Activated T-helper 1 cell treated with anti-CD3 and anti-CD28 coated beads, Interleukin-12 subunit alpha, Interleukin-12 subunit beta, Interleukin-2, Interleukin-4 antibody, amounts not matched to agents 30 ng/mL and 10 ng/mL and 1 ng/mL, durations not matched to agents 14 hours and 24 hours and 36 hours (primary cell): ENCODE data around the gene HIRIP3. TPM values are rescaled to one million over a fixed set of nuclear protein-coding genes. Genes with fewer than 3 reads are reported as not detected.

Source experiments
- DNase-seq: peaks from one replicate; pipeline ENCODE4 v3.0.0; 2021; ENCODE audit warnings: low spot score
- H3K27ac Mint-ChIP-seq: one replicate; pipeline ENCODE4 v1.8.0; 2021; ENCODE audit warnings: mild to moderate bottlenecking, mixed read lengths
- H3K27me3 Mint-ChIP-seq: one replicate; pipeline ENCODE4 v1.8.0; 2022; ENCODE audit warnings: mild to moderate bottlenecking, moderate library complexity, mixed read lengths; ENCODE audit not compliant: insufficient read depth
- H3K36me3 Mint-ChIP-seq: one replicate; pipeline ENCODE4 v1.8.0; 2021; ENCODE audit warnings: low read depth, mixed read lengths
- H3K4me1 Mint-ChIP-seq: one replicate; pipeline ENCODE4 v1.8.0; 2021; ENCODE audit warnings: low read depth, mixed read lengths
- H3K4me3 Mint-ChIP-seq: one replicate; pipeline ENCODE4 v1.8.0; 2021; ENCODE audit warnings: mild to moderate bottlenecking, moderate library complexity, mixed read lengths
- H3K9me3 Mint-ChIP-seq: one replicate; pipeline ENCODE4 v1.8.0; 2021; ENCODE audit warnings: mixed read lengths
- intact Hi-C: fragments of 100-400 bp; cut with micrococcal nuclease; formaldehyde crosslinking; loops from one replicate; pipeline ENCODE4 v1.15.1; 2024
- total RNA-seq: library from RNA; stranded (reverse); gene quantifications from 2 replicates; pipeline ENCODE4 v1.2.3, GENCODE V29; 2022

HIRIP3 gene
- total RNA-seq, 1 donor from 2014 or later, result 50.1 TPM

- H3K27me3 Mint-ChIP-seq, result no peaks in the 10 kb centered on the region
- DNase-seq, result no peak
- peaks cover 13% of the 10 kb centered on the region for H3K4me1 Mint-ChIP-seq
- no peaks in the 10 kb centered on the region for H3K9me3 Mint-ChIP-seq
- intact Hi-C loops, result loop anchor here (10.0 kb wide), 1 partner anchor 384 kb away; the partner anchor contains the start of genes MYL11 and TBC1D10B
- no peak overlapping the region for H3K27ac Mint-ChIP-seq
- peaks cover 46% of the 10 kb centered on the region for H3K36me3 Mint-ChIP-seq
- no peak overlapping the region for H3K4me3 Mint-ChIP-seq
These were observed 4.4 kb downstream of the HIRIP3 start for GRCh38 chr16:29990883-29991570.

DNA sequence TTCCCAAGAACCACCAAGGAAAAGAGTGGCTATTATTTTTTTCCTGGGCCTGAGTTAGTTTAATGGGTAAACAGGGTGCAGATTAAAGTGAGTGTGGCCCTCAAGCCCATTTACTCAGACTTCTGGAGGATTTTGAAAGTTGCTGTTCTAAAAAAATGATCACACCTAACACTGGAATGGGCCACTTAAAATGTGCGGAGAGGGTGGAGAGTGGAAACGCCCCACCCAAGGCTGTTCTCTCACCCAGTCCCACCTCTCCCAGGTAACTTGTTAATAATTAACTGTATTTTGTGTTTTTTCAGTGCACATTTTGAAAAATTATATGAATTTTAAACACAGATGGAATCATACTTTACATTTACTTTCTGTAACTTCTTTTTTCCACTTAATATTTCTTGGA lies 5.4 kb downstream of the HIRIP3 start:
- Mint-ChIP-seq H3K36me3 (peaks cover 50% of the 10 kb centered on the region), H3K4me3 (no peak overlapping the region), H3K27me3 (no peaks in the 10 kb centered on the region), H3K4me1 (peaks cover 13% of the 10 kb centered on the region), H3K9me3 (no peaks in the 10 kb centered on the region), H3K27ac (no peak overlapping the region)
- no peak for DNase-seq
- intact Hi-C loops, result loop anchor here (10.0 kb wide), 1 partner anchor 385 kb away; the partner anchor contains the start of genes MYL11 and TBC1D10B

DNA sequence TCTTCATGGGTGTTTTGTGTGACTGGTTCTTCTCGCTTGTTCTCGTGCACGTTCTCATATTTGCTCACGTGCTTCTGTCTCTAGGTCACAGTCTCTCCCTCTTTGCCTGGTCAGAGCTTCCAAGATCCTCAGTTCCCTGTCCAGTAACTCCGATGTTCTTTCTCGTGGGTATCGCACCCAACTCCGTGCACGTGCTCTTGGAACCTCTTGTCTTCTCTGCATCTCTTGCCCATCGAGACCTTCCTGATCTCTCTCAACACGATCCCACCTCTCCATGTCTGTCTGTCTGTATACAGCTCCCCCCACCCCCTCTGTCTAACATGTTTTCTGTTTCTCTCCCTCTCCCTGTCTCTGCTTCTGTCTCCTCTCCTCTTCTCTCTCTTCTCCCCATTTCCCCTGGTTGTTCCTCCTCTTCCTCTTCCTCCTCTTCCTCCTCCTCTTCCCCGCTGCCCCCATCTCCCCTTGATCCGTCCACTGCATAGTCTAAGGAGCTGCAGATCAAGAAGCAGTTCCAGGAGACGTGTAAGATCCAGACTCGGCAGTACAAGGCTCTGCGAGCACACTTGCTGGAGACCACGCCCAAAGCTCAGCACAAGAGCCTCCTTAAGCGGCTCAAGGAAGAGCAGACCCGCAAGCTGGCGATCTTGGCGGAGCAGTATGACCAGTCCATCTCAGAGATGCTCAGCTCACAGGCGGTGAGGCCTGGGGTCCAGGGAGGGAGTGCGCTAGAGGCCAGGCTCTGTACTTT lies 6.1 kb downstream of the HIRIP3 start:
- no peak for DNase-seq
- Mint-ChIP-seq H3K27me3 (no peaks in the 10 kb centered on the region), H3K4me1 (peaks cover 6% of the 10 kb centered on the region), H3K9me3 (no peaks in the 10 kb centered on the region), H3K4me3 (no peak overlapping the region), H3K27ac (no peak overlapping the region), H3K36me3 (peaks cover 50% of the 10 kb centered on the region)
- intact Hi-C loops, result no loop called here

DNA sequence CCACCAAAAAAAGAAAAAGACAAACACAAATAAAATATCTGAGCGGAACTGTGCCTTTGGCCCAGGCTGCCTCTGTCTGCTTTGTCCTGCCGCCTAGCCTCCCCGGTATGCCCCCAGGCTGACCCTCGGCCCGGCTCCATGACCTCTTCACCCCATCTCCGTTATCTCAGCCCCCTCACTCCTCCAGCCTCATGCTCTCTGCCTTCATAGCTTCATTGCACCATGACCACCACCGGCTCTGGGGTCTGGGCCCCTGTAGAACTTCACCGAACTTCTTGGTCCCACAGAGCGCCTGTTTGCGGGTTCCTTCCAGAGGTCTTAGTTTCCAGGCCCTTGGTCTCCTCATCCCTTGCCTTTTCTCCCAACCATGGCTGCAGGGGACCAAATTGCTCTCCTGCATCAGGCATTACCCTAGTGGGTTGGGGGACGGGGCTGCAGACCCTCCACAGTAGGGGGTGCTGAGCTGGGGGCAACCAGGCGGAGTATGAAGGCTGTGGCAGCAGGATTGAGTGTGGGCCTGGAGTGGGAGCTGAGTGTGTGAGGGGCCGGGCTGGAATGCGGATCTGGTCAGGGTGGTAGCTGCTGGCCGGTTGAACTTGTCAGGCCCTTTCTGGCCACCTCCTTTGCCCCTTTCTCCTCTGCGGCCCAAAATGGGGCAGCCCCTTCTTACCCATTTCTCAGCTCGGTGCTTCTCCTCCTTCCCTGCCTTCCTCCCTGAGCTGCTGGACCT lies 6.9 kb downstream of the HIRIP3 start:
- Mint-ChIP-seq H3K36me3 (peaks cover 52% of the 10 kb centered on the region), H3K27me3 (no peaks in the 10 kb centered on the region), H3K4me3 (no peak overlapping the region), H3K4me1 (no peaks in the 10 kb centered on the region), H3K27ac (no peak overlapping the region), H3K9me3 (no peaks in the 10 kb centered on the region)
- DNase-seq, result no peak
- intact Hi-C loops, result no loop called here

DNA sequence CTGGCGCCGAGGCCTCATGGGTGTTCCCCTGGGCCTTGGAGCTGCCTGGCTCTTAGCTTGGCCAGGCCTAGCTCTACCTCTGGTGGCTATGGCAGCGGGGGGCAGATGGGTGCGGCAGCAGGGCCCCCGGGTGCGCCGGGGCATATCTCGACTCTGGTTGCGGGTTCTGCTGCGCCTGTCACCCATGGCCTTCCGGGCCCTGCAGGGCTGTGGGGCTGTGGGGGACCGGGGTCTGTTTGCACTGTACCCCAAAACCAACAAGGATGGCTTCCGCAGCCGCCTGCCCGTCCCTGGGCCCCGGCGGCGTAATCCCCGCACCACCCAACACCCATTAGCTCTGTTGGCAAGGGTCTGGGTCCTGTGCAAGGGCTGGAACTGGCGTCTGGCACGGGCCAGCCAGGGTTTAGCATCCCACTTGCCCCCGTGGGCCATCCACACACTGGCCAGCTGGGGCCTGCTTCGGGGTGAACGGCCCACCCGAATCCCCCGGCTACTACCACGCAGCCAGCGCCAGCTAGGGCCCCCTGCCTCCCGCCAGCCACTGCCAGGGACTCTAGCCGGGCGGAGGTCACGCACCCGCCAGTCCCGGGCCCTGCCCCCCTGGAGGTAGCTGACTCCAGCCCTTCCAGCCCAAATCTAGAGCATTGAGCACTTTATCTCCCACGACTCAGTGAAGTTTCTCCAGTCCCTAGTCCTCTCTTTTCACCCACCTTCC lies 7.9 kb downstream of the HIRIP3 start:
- H3K36me3 Mint-ChIP-seq, result peaks cover 57% of the 10 kb centered on the region

GRCh38 chr16:29986931-29987330 lies 8.5 kb downstream of the HIRIP3 start:
- H3K36me3 Mint-ChIP-seq, result peaks cover 60% of the 10 kb centered on the region
- no peak for DNase-seq
- H3K4me1 Mint-ChIP-seq, result no peaks in the 10 kb centered on the region
- no peak overlapping the region for H3K27ac Mint-ChIP-seq
- H3K4me3 Mint-ChIP-seq, result no peak overlapping the region
- no peaks in the 10 kb centered on the region for H3K9me3 Mint-ChIP-seq
- H3K27me3 Mint-ChIP-seq, result no peaks in the 10 kb centered on the region
- intact Hi-C loops, result no loop called here

More for the DNA sequence above, 7.9 kb downstream of the HIRIP3 start:
- H3K27me3 Mint-ChIP-seq, result no peaks in the 10 kb centered on the region
- no peaks in the 10 kb centered on the region for H3K9me3 Mint-ChIP-seq
- H3K4me3 Mint-ChIP-seq, result no peak overlapping the region
- intact Hi-C loops, result no loop called here
- no peak for DNase-seq
- H3K4me1 Mint-ChIP-seq, result no peaks in the 10 kb centered on the region
- H3K27ac Mint-ChIP-seq, result no peak overlapping the region

DNA sequence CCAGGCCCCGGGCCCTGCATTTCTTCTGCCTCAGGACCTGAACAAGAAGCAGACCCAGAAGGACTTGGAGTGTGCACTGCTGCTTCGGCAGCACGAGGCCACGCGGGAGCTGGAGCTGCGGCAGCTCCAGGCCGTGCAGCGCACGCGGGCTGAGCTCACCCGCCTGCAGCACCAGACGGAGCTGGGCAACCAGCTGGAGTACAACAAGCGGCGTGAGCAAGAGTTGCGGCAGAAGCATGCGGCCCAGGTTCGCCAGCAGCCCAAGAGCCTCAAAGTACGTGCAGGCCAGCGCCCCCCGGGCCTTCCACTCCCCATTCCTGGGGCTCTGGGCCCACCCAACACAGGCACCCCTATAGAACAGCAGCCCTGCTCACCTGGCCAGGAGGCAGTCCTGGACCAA lies 9.2 kb downstream of the HIRIP3 start:
- peaks cover 61% of the 10 kb centered on the region for H3K36me3 Mint-ChIP-seq
- intact Hi-C loops, result no loop called here

GRCh38 chr16:29985271-29985811 lies 10.1 kb downstream of the HIRIP3 start:
- no peaks in the 10 kb centered on the region for H3K27me3 Mint-ChIP-seq
- H3K36me3 Mint-ChIP-seq, result peaks cover 61% of the 10 kb centered on the region
- no peaks in the 10 kb centered on the region for H3K4me1 Mint-ChIP-seq
- no peaks in the 10 kb centered on the region for H3K9me3 Mint-ChIP-seq
- H3K27ac Mint-ChIP-seq, result no peak overlapping the region
- no peak for DNase-seq
- no peak overlapping the region for H3K4me3 Mint-ChIP-seq
- intact Hi-C loops, result no loop called here

More for the DNA sequence above, 9.2 kb downstream of the HIRIP3 start:
- no peaks in the 10 kb centered on the region for H3K4me1 Mint-ChIP-seq
- H3K27ac Mint-ChIP-seq, result no peak overlapping the region
- DNase-seq, result no peak
- no peak overlapping the region for H3K4me3 Mint-ChIP-seq
- no peaks in the 10 kb centered on the region for H3K27me3 Mint-ChIP-seq
- H3K9me3 Mint-ChIP-seq, result no peaks in the 10 kb centered on the region

- H3K36me3 Mint-ChIP-seq, result peaks cover 62% of the 10 kb centered on the region
- no peaks in the 10 kb centered on the region for H3K4me1 Mint-ChIP-seq
- H3K9me3 Mint-ChIP-seq, result no peaks in the 10 kb centered on the region
- DNase-seq, result no peak
- no peak overlapping the region for H3K27ac Mint-ChIP-seq
- no peaks in the 10 kb centered on the region for H3K27me3 Mint-ChIP-seq
- H3K4me3 Mint-ChIP-seq, result no peak overlapping the region
- intact Hi-C loops, result no loop called here
These were observed 10.7 kb downstream of the HIRIP3 start for GRCh38 chr16:29984764-29985147.

DNA sequence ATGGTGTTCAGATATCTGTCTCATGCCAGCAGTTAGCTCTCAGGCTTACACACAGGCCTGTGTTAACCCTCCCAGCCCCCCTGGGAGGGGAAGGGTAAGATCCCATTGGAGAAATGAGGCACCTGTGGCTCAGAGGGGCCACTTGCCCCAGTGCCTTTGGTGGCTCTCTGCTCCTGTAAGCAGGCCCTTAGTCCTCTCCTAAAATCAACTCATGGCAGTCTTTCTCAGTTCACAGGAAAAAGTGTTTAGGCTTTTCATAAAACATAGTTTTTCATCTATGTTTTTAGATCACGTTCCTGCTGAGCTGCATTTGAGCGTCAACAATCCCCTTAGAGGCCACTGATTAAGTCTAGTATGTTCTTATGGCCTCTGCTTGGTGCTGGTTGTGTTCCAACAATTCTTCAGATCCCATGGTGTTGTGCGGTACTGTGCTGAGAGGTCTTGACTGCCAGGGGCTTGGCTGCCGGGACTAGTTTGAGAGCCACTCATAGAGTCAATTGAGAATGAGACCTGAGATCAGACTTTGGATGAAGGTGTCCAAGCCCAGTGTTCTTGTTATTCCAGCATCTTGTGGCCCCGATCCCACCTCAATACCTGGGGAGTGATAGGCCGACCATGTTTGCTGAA lies 11.2 kb downstream of the HIRIP3 start:
- intact Hi-C loops, result no loop called here
- no peaks in the 10 kb centered on the region for H3K27me3 Mint-ChIP-seq
- H3K9me3 Mint-ChIP-seq, result no peaks in the 10 kb centered on the region

GRCh38 chr16:29983420-29984136 lies 11.8 kb downstream of the HIRIP3 start:
- no peak overlapping the region for H3K27ac Mint-ChIP-seq
- peaks cover 64% of the 10 kb centered on the region for H3K36me3 Mint-ChIP-seq
- intact Hi-C loops, result no loop called here
- no peaks in the 10 kb centered on the region for H3K27me3 Mint-ChIP-seq
- no peak for DNase-seq
- H3K4me1 Mint-ChIP-seq, result no peaks in the 10 kb centered on the region
- no peaks in the 10 kb centered on the region for H3K9me3 Mint-ChIP-seq
- H3K4me3 Mint-ChIP-seq, result no peak overlapping the region

More for the DNA sequence above, 11.2 kb downstream of the HIRIP3 start:
- no peak overlapping the region for H3K4me3 Mint-ChIP-seq
- no peak overlapping the region for H3K27ac Mint-ChIP-seq
- peaks cover 62% of the 10 kb centered on the region for H3K36me3 Mint-ChIP-seq
- H3K4me1 Mint-ChIP-seq, result no peaks in the 10 kb centered on the region
- no peak for DNase-seq
